Endothelial cell (in vitro differentiated cells): ENCODE results near the gene TREH. TPM values are rescaled to one million over a fixed set of nuclear protein-coding genes. Genes with fewer than 3 reads are reported as not detected.

Experiments
- DNase-seq: peaks from one replicate; pipeline ENCODE4 v3.0.0; 2021; ENCODE audit warnings: low spot score
- H3K27ac Mint-ChIP-seq: one replicate; pipeline ENCODE4 v1.8.0; 2021; ENCODE audit warnings: mixed read lengths, inconsistent platforms; ENCODE audit not compliant: unreplicated experiment
- H3K27me3 Mint-ChIP-seq: one replicate; pipeline ENCODE4 v1.8.0; 2021; ENCODE audit warnings: mild to moderate bottlenecking, moderate library complexity, mixed read lengths, inconsistent platforms; ENCODE audit not compliant: unreplicated experiment
- H3K36me3 Mint-ChIP-seq: one replicate; pipeline ENCODE4 v1.8.0; 2021; ENCODE audit warnings: mild to moderate bottlenecking, low read depth, mixed read lengths, inconsistent platforms; ENCODE audit not compliant: unreplicated experiment
- H3K4me1 Mint-ChIP-seq: one replicate; pipeline ENCODE4 v1.8.0; 2021; ENCODE audit warnings: mild to moderate bottlenecking, mixed read lengths, inconsistent platforms; ENCODE audit not compliant: unreplicated experiment
- H3K4me3 Mint-ChIP-seq: one replicate; pipeline ENCODE4 v1.8.0; 2021; ENCODE audit warnings: mild to moderate bottlenecking, mixed read lengths, inconsistent platforms; ENCODE audit not compliant: unreplicated experiment
- H3K9me3 Mint-ChIP-seq: one replicate; pipeline ENCODE4 v1.8.0; 2021; ENCODE audit warnings: mixed read lengths, inconsistent platforms; ENCODE audit not compliant: unreplicated experiment
- total RNA-seq: library from RNA; stranded (reverse); fragmentation: NEBNext Ultra II Directional; extraction: Animal tissue kit (Norgen Biotek cat#: 25700); gene quantifications from one replicate; pipeline ENCODE4 v1.2.1, GENCODE V29; 2021; ENCODE audit not compliant: unreplicated experiment
- TF ChIP-seq, protein P1 (sequence below): fragments of 200-600 bp; sonication (generic); IDR thresholded peaks from one replicate; pipeline ENCODE4 v1.5.0; 2021; ENCODE audit warnings: antibody characterized with exemption; ENCODE audit not compliant: unreplicated experiment

TREH gene
- total RNA-seq, 1 donor from 2014 or later: not detected

- H3K9me3 Mint-ChIP-seq: no peaks in the 10 kb centered on the region
- no peak for DNase-seq
- peaks cover 26% of the 10 kb centered on the region for H3K4me1 Mint-ChIP-seq
- H3K4me3 Mint-ChIP-seq: no peak overlapping the region
- no peak overlapping the region for H3K27ac Mint-ChIP-seq
- peaks cover 20% of the 10 kb centered on the region for H3K27me3 Mint-ChIP-seq
- peaks cover 20% of the 10 kb centered on the region for H3K36me3 Mint-ChIP-seq
- TF ChIP-seq, protein P1, sequence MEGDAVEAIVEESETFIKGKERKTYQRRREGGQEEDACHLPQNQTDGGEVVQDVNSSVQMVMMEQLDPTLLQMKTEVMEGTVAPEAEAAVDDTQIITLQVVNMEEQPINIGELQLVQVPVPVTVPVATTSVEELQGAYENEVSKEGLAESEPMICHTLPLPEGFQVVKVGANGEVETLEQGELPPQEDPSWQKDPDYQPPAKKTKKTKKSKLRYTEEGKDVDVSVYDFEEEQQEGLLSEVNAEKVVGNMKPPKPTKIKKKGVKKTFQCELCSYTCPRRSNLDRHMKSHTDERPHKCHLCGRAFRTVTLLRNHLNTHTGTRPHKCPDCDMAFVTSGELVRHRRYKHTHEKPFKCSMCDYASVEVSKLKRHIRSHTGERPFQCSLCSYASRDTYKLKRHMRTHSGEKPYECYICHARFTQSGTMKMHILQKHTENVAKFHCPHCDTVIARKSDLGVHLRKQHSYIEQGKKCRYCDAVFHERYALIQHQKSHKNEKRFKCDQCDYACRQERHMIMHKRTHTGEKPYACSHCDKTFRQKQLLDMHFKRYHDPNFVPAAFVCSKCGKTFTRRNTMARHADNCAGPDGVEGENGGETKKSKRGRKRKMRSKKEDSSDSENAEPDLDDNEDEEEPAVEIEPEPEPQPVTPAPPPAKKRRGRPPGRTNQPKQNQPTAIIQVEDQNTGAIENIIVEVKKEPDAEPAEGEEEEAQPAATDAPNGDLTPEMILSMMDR: no peak
These were observed 56.8 kb downstream of the TREH start for GRCh38 chr11:118622376-118623268.

DNA sequence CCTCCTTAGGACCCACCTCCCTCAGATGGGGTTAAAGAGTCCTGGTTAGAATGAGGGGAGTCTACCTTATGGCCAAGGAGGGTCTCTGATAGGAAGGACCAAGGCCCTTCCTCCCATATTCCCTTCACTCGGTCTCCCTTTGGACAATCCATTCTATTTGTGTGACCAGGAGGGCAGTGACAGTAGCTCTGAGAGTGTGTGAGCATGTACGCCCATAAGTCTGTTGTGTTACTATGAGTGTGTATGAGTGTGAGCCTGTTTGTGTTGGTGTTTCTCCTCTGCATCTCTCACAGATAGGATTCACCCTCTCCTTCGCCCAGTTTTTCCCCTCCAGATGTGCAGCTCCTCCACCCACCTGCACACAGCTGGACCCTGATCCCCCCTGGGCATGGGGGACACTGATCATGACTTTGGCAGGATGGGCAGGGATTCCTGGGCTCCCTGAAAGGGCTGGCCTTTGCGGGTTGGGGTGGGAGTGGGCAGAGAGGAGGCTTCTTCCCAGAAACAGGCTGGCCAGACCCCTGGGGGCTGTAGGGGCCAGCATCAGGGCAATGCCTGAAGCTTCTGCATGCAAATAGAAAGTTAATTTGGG, 57.6 kb downstream of the TREH start:
- no peak for DNase-seq
- Mint-ChIP-seq H3K27me3 (peaks cover 20% of the 10 kb centered on the region), H3K36me3 (peaks cover 18% of the 10 kb centered on the region), H3K9me3 (no peaks in the 10 kb centered on the region), H3K27ac (peak overlapping the region; percentile 42), H3K4me1 (peaks cover 26% of the 10 kb centered on the region), H3K4me3 (peak overlapping the region; percentile 90)
- TF ChIP-seq, protein P1: no peak

DNA sequence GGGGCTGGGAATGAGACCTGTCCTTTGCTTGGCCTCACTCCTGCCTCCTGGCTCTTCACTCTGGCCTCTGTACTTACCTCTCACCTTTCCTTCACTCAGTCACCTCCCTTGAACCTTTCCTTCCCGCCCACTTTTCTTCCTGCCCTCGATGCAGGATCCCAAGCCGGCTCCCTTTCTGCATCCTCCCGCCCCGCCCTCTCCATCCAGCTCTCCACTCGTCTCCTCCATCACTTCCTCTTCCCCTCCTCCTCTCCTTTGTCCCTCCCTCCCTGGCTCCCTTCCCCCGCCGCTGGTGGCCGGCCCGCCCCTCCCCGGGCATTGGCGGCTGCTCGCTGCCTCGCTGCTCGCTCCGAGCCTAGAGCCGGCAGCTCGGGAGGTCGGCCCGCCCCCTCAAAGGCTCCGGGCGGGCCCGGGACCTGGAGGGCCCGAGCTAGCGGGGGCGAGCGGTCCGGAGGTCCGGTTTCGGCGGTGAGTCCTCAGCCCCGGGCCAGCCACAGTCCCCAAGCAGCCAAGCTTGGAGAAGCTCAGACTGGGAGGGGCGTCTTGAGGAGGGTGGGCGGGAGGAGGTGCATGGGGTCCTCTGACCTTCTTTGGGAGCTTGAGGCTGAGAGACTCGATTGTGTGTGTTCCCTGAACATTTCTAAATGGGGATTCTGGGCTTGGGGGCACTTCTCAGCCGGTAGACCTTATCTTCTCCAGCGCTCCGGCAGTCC, 58.2 kb downstream of the TREH start:
- Mint-ChIP-seq H3K27me3 (peaks cover 22% of the 10 kb centered on the region), H3K36me3 (peaks cover 20% of the 10 kb centered on the region), H3K4me3 (peak overlapping the region; percentile 91), H3K4me1 (peaks cover 30% of the 10 kb centered on the region), H3K27ac (peak overlapping the region; percentile 48), H3K9me3 (no peaks in the 10 kb centered on the region)
- peak; percentile 65 for DNase-seq
- TF ChIP-seq, protein P1: no peak

DNA sequence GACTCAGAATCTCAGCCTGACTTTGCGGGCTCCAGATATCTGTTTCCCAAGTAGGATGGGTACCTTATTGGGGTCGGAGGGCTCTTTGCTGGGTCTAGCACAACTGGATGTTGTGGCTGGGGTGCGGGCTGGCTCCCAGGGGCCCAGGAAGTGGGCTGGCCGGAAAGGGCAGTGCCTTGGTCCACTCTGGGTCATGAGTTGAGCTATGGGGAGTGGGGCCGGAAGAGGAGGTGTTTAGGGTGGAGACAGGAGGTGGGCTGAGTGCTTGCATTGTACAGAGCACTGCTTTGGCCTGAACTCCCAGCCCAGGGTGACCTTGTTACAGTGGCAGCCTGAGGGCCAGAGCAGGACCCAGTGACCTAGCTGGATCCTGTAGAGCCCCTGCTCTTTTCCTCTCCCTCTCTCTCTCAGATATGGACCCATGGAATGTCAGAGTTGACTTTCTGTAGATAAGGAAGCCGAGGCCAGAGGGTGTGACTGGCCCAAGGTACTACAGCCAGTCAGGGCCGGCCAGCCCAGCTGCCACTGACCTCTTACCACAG, 58.9 kb downstream of the TREH start:
- TF ChIP-seq, protein P1: no peak
- H3K27ac Mint-ChIP-seq: peak overlapping the region; percentile 48
- peak overlapping the region; percentile 91 for H3K4me3 Mint-ChIP-seq
- H3K9me3 Mint-ChIP-seq: no peaks in the 10 kb centered on the region
- H3K36me3 Mint-ChIP-seq: peaks cover 20% of the 10 kb centered on the region
- H3K27me3 Mint-ChIP-seq: peaks cover 20% of the 10 kb centered on the region
- DNase-seq: no peak
- H3K4me1 Mint-ChIP-seq: peaks cover 31% of the 10 kb centered on the region
